Osteocyte (in vitro differentiated cells): ENCODE measurements around the gene GALNT17. TPM values are rescaled to one million over a fixed set of nuclear protein-coding genes. Genes with fewer than 3 reads are reported as not detected.

Source experiments
- DNase-seq: peaks from one replicate; pipeline ENCODE4 v3.0.0; 2021; ENCODE audit warnings: mixed read lengths; ENCODE audit not compliant: unreplicated experiment; ENCODE audit errors: extremely low spot score
- H3K27ac Mint-ChIP-seq: one replicate; pipeline ENCODE4 v1.8.0; 2021; ENCODE audit warnings: mild to moderate bottlenecking, mixed read lengths; ENCODE audit not compliant: unreplicated experiment
- H3K27me3 Mint-ChIP-seq: one replicate; pipeline ENCODE4 v1.8.0; 2021; ENCODE audit warnings: mixed read lengths; ENCODE audit not compliant: unreplicated experiment
- H3K36me3 Mint-ChIP-seq: one replicate; pipeline ENCODE4 v1.8.0; 2021; ENCODE audit warnings: mixed read lengths; ENCODE audit not compliant: unreplicated experiment
- H3K4me1 Mint-ChIP-seq: one replicate; pipeline ENCODE4 v1.8.0; 2021; ENCODE audit warnings: mixed read lengths; ENCODE audit not compliant: unreplicated experiment
- H3K4me3 Mint-ChIP-seq: one replicate; pipeline ENCODE4 v1.8.0; 2021; ENCODE audit warnings: mild to moderate bottlenecking, moderate library complexity, mixed read lengths; ENCODE audit not compliant: unreplicated experiment
- H3K9me3 Mint-ChIP-seq: one replicate; pipeline ENCODE4 v1.8.0; 2021; ENCODE audit warnings: mixed read lengths; ENCODE audit not compliant: unreplicated experiment
- CTCF ChIP-seq: fragments of 200-600 bp; sonication (generic); IDR thresholded peaks from 2 replicates; pipeline ENCODE4 v1.5.0; 2021; ENCODE audit warnings: antibody characterized with exemption, mild to moderate bottlenecking, moderate library complexity
- total RNA-seq: library from RNA; stranded (reverse); gene quantifications from 2 replicates; pipeline ENCODE4 v1.2.1, GENCODE V29; 2021

The GALNT17 gene
- total RNA-seq, 1 donor from 2014 or later: 1.4 TPM

GRCh38 chr7:71665716-71666115, 533.8 kb downstream of the GALNT17 start:
- Mint-ChIP-seq H3K36me3 (no peaks in the 10 kb centered on the region), H3K9me3 (peaks cover 14% of the 10 kb centered on the region)

GRCh38 chr7:71668572-71668971, 536.6 kb downstream of the GALNT17 start:
- Mint-ChIP-seq H3K4me1 (no peaks in the 10 kb centered on the region), H3K36me3 (no peaks in the 10 kb centered on the region), H3K27ac (no peak overlapping the region), H3K9me3 (peaks cover 4% of the 10 kb centered on the region), H3K4me3 (no peak overlapping the region), H3K27me3 (no peaks in the 10 kb centered on the region)
- no peak for TF ChIP-seq CTCF
- DNase-seq: no peak

More at GRCh38 chr7:71665716-71666115, 533.8 kb downstream of the GALNT17 start:
- no peak for TF ChIP-seq CTCF
- H3K4me1 Mint-ChIP-seq: no peaks in the 10 kb centered on the region
- no peak for DNase-seq
- no peak overlapping the region for H3K4me3 Mint-ChIP-seq
- H3K27me3 Mint-ChIP-seq: no peaks in the 10 kb centered on the region
- H3K27ac Mint-ChIP-seq: no peak overlapping the region

- Mint-ChIP-seq H3K9me3 (no peaks in the 10 kb centered on the region), H3K4me1 (no peaks in the 10 kb centered on the region), H3K27ac (no peak overlapping the region), H3K36me3 (no peaks in the 10 kb centered on the region), H3K27me3 (no peaks in the 10 kb centered on the region), H3K4me3 (no peak overlapping the region)
- no peak for TF ChIP-seq CTCF
- DNase-seq: no peak
Measured at GRCh38 chr7:71679480-71679879, 547.5 kb downstream of the GALNT17 start.

- H3K27me3 Mint-ChIP-seq: no peaks in the 10 kb centered on the region
- no peak overlapping the region for H3K27ac Mint-ChIP-seq
- no peak overlapping the region for H3K4me3 Mint-ChIP-seq
- DNase-seq: no peak
- no peak for TF ChIP-seq CTCF
- no peaks in the 10 kb centered on the region for H3K9me3 Mint-ChIP-seq
- no peaks in the 10 kb centered on the region for H3K4me1 Mint-ChIP-seq
- no peaks in the 10 kb centered on the region for H3K36me3 Mint-ChIP-seq
Measured at GRCh38 chr7:71682181-71682580, 550.2 kb downstream of the GALNT17 start.

- Mint-ChIP-seq H3K4me3 (no peak overlapping the region), H3K27me3 (no peaks in the 10 kb centered on the region), H3K27ac (no peak overlapping the region), H3K9me3 (no peaks in the 10 kb centered on the region), H3K36me3 (no peaks in the 10 kb centered on the region), H3K4me1 (no peaks in the 10 kb centered on the region)
- no peak for TF ChIP-seq CTCF
- DNase-seq: no peak
Measured at GRCh38 chr7:71682841-71683781, 551.2 kb downstream of the GALNT17 start.
